HG03571 (cell line): ENCODE data around the gene TDRD5.

Experiments used
- ATAC-seq: cut with Tn5 transposase; IDR thresholded peaks from one replicate; pipeline ENCODE4 v1.9.1; 2021; ENCODE audit not compliant: unreplicated experiment

TDRD5 gene

DNA sequence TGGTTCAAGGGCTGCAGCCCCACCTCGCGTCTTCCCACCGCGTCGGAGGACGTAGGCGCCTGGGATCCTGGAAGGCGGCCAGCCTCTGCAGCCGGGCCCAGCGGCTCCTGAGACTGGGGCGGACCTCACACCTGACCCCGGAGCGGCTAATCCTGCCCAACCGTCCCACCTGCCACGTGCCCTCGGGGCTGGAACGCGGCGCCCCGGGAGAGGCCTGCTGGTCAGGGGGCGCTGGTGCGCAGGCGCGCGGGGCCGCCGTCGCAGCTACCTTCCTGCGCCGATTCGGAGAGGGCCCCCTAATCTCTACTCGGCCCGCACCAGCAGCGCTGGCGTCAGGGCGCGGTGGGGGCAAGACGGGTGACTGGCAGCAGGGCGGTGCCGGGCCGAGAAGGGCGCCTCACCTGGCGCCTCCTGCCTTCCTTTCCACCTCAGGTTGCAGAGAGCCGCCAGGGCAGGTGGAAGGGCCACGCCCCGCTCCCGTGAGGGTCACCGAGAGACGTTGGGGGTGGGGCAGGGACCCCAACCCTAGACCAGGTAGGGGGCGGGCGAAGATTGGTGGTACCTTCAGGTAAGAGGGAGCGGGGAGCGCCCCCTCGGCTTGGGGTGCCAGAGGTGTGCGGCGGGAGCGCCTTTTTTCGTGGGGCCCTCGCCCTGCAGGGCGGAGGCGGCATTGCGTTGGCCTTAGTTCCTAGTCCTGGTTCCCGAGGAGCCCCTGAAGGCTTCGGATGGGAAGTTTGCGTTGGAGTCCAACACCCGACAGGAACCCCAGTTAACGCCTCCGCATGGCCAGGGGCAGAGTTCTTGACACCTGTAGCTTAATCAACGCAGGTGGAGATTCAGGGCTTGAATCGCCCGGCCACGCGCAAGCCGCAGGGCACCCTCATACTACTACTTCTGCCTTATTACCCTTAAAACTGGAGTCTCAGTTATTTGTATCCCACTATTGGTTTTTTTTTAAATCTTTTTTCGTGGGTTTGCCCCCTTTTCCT, at the start of gene TDRD5:
Gene TDRD5, plus strand, starts transcription at position 241 of the 989 bp plus-strand sequence. CDS start 784 bp downstream, outside the sequence.
- ATAC-seq, result no peak

DNA sequence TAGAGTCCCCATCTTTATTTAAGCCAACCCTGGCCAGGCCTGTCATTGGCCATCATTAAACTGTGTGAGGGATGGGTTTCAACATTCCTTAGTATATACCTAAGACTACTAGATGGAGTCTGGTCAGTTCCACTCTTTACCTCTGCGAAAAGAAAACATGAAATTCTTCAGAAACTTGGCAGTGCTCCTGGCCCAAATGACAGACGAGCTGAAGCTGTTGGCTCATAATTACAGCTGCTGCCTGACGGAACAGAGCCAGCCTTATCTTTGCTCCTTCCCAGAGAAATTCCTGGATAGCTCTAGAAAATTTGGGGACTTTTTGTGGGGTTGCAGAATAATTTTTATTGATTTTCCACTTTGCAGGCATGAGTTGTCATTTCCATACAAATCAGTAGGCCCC, 46.3 kb upstream of the TDRD5 start:
- ATAC-seq, result no peak

DNA sequence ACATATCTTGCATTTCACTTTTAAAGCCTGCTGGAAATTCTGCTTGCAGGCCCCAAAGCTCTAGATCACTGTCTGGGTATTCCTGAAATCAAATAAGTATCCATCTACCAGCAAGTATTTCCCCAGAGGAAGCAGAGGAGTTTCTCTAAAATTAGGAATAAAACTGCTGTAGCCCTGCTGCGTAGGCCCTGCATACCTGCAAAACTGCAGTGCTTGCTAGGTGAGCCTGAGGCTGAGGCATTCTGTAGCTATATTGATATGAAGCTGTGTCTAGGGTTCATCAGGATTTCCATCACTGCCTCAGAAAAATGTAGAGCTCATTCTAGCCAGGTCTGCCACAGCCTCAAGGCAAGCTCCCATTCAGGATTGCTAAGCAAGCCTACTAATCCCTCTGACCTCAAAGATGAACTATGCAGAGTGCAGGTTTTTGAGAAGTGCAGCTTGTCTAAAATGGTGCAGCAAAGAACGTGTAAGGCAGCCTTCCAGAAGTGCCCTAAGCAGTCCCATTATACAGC, 44.6 kb upstream of the TDRD5 start:
- no peak for ATAC-seq

DNA sequence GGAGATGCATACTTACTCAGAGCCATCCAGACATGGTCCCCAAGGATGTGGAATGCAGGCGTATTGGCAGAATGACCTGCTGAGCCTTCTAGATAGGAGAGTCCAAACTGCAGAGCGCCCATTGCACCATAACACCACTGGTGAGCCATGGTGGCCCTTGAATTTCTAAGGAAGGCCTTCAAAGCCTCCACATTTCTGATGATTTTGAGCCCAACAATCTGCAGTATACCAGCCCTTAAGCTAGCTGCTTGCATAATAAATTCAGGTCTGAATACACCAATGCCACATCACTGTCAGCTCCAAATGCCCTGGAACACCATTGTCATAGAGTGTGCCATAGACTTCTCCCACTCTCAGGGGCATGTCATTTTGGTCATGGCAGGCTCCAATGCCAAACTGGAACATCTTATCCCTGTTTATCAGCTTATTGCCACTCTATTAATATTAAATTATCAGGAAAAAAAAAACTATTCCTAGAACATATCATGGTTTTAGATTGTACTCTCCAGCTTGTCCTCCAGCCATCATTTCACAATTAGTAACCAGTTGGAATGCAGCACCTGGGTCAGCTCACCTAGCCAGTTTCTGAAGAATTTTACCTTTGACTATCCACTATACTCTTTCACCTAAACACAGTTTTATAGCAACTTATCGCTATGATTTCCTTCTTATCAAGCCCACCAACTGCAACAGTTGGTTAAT, 42.8 kb upstream of the TDRD5 start:
- ATAC-seq, result no peak

DNA sequence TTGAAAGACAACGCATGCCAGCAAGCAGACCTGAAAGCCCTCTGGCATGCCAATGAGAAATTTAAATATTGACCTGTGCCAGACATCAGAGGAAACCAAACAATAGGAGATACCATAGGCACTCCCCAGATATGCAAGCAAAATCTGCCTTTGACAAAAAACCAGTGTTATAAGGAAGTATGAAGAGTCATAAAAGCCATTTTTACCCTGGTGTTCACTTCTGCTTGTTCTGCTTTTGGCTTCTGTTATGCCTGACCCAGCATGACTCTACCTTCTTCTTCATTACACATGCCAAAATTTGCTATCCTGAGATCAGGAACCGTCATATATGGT, 42.3 kb upstream of the TDRD5 start:
- no peak for ATAC-seq

- no peak for ATAC-seq
Measured at GRCh38 chr1:179550746-179551682, 40.6 kb upstream of the TDRD5 start.

GRCh38 chr1:179554427-179554826, 37.2 kb upstream of the TDRD5 start:
- no peak for ATAC-seq

GRCh38 chr1:179558078-179558477, 33.6 kb upstream of the TDRD5 start:
- ATAC-seq, result no peak

DNA sequence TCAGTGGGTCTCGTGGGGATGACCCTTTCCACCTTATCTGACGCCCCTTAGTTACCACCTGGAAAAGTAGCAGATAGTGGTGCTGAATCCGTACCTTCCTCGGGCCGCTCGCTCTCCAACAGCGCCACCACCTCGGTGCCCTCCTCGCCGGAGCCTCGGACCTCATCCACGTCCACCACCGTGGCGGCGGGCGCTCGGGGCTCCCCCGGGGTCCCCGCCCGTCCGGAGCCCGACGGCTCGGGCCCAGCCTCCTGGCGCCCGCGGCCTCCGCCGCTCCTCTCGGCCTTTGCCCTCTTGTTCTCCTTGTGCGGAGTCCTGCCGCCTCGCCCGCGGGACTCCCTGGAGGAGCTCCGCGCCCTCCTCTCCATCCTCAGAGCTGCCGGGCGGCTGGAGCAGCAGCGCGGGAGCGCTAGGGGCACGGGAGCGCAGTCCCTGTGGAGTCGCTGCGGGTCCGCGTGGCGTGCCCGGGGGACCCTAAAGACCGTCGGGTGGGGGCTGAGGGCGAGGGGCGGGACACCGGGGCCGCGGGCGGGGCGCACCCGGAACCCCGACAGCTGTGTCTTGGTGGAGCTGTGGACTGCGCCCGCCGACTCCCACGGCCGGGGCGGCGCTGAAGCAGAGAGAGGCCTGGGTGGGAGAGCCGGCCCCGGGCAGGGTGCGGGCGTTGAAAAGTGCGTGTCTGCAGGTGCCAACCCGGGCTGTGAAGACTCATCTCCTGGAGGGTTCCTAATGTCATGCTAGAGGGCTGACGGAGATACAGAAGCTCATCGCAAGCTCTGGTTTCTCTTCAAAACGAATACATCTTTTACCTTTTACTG, 15.9 kb upstream of the TDRD5 start, which contains the start of gene NPHS2:
Gene NPHS2, minus strand, starts transcription at position 452 of the 818 bp plus-strand sequence. Its CDS starts 84 bp downstream, at position 368.
- ATAC-seq, result no peak

DNA sequence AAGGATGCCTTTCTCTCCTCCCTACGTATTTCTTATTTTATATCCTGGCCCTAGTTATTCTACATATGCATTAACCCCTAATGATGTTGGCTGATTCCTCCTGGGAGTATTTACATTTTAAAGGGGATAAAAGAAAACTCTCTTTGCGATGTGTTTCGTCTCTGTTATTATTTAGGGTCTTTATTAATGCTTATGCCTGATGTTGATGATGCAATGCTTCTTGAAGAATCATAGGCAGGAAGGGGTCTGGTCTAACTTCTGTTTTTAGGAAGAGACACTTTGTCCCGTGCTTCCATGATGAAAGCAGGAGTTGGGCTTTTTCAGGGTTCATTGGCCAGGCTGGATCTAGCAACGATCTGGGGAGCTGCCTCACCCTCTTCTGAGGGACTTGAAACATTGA, 15.1 kb upstream of the TDRD5 start:
- ATAC-seq, result no peak

DNA sequence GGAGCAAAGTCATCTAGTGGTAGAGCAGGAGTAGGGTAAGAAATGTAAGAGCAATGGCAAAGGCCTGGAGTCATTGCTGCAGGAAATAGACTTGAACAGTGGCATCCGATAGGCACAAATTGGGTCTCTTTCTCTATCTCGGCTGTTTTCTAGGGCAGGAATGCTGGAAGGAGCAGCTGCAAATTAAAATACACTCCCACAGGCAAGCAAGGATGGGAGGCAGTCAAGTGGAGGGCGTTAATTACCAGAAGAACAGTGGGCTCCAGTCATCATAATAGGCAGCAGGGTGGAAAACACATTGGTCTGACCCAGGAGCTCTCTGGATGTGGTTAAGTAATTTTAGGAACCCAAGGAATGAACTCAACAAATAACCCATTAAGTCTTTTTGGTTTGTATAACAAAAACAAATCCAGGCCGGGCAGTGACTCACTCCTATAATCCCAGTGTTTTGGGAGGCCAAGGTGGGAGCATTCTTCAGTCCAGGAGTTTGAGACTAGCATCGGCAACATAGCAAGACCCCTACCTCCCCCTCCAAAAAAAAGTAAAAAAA, 7.8 kb upstream of the TDRD5 start:
- no peak for ATAC-seq

- ATAC-seq, result no peak
Measured at GRCh38 chr1:179586107-179586823, 5.4 kb upstream of the TDRD5 start.

- ATAC-seq, result no peak
Measured at GRCh38 chr1:179587336-179587735, 4.3 kb upstream of the TDRD5 start.

GRCh38 chr1:179588425-179589024, 3.1 kb upstream of the TDRD5 start:
- ATAC-seq, result no peak

GRCh38 chr1:179589509-179589908, 2.1 kb upstream of the TDRD5 start:
- no peak for ATAC-seq

DNA sequence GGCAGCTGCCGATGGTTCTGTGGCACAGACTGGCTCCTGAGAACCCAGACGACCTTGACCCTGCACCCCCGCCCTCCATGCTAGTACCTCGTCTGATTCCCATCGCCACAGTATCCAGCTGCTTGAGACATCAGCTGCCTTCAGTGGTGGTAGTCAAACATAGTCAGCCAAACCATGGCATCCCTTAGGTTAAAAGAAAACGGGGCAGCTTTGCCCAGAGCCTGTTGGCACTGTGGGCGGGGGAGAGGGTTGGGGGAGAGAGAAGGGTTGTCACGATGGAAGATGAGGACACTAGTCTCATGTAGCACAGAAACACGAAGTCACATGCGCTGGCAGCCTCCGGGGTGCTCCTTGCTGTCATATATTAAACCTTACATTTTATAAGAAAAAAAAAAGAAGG, 961 bp upstream of the TDRD5 start:
- ATAC-seq, result no peak

- ATAC-seq, result no peak
Measured at GRCh38 chr1:179591253-179591591, 410 bp upstream of the TDRD5 start.

GRCh38 chr1:179598631-179599030, 7.0 kb downstream of the TDRD5 start:
- no peak for ATAC-seq
